NCI-H1930 (cell line): ENCODE data around the gene ERCC6.

ENCODE experiments used
- DNase-seq, 2 experiments: peaks; one replicate each; lab custom pipeline; 2025; lab: John Stamatoyannopoulos, UW

Gene ERCC6

DNA sequence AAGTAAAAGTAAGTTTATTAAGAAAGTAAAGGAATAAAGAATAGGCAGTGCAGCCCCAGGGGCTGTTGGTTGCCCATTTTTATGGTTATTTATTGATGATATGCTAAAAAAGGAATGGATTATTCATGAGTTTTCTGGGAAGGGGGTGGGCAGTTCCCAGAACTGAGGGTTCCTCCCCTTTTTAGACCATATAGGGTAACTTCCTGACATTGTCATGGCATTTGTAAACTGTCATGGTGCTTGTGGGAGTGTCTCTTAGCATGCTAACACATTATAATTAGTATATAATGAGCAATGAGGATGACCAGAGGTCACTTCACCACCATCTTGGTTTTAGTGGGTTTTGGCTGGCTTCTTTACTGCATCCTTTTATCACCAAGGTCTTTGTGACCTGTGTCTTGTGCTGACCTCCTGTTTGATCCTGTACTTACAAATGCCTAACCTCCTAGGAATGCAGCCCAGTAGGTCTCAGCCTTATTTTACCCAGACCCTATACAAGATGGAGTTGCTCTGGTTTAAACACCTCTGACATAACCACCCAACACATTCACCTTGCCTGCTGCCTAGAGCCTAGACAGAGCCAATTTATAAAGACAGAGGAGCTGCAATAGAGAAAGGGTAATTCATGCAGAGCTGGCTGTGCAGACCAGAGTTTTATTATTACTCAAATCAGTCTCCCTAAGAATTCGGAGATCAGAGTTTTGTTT lies 10.9 kb upstream of the ERCC6 start:
- no peak for DNase-seq

- DNase-seq, result no peak
Observed at GRCh38 chr10:49543604-49544003, 4.7 kb upstream of the ERCC6 start.

DNA sequence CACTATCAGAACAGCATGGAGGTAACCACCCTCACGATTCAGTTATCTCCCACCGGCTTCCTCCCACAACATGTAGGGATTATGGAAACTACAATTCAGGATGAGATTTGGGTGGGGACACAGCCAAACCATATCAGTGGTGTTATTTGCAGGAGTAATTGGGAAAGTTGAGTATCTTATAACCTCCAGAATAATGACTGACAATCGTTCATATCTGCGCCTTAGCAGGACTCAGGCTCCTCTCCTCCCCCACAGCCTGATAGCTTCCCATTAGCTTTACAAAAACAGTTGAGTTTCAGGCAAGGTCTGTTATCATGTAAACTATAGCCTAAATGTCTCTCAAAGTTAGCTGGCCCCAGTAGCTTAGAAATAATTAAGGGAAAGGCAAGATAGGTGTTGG lies 3.4 kb upstream of the ERCC6 start:
- no peak for DNase-seq

DNA sequence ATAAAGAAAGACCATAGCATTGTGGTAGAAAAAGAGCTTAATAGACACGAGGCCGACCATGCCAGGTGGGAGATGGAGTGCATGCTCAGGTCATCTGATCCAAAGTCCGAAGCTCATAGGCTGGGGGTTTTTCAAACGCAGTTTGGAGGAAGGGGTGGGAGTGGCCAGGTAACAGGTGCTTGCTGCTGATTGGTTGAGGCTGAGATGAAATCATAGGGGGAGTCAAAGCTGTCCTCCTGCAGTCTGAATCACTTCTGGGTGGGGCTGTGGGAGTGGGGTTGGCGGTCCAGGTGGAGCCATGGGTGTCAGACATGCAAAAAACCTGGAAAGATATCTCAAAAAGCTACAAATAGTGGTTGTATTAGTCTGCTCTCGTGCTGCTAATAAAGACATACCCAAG lies 2.8 kb upstream of the ERCC6 start:
- no peak for DNase-seq

DNA sequence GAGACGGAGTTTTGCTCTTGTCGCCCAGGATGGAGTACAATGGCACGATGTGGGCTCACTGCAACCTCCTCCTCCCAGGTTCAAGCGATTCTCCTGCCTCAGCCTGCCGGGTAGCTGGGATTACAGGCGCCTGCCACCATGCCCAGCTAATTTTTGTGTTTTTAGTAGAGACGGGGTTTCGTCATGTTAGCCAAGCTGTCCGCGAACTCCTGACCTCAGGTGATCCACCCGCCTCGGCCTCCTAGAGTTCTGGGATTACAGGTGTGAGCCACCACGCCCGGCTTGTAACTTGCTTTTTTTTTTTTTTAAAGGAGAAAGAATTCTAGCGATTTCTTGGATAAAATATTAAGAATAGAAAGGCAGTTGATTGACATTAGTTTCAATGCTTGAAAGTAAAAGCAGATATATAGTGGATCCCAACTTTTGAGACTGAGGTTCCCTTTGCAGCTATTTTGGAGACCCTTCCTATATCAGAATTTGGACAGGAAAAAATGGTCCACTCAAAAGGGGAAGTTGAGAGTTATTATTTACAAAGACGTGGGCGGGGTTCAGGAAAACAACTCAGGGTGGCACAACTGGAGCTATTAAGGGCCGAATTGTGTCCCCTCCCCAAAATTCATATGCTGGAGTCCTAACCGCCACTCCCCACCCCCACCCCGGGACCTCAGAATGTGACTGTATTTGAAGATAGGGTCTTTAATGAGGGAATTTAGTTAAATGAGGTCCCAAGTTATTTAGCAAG lies 1.3 kb upstream of the ERCC6 start:
- DNase-seq, result no peak

- no peak for DNase-seq
Observed at GRCh38 chr10:49539320-49539885, 482 bp upstream of the ERCC6 start.

- no peak for DNase-seq
Observed at GRCh38 chr10:49534670-49535381, 4.1 kb downstream of the ERCC6 start.

DNA sequence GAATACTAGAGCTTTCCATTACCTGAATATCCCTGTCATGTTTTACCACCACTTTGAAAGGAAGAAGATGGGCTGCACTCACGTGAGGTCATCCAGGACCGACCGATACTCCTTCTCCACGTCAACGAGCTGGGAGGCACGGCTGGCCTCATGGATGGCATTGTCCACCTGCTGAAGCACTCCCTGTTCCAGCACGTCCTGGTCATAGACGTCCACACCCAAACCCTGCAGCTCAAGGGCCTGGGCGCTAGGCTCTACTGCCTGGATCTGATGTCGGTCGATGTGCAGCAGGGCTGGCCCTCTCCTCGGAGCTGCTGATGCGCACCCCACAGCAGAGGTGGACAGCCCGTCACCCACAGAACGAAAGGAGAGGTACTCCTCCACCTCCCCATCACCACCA lies 6.5 kb downstream of the ERCC6 start:
- DNase-seq, result no peak

- no peak for DNase-seq
Observed at GRCh38 chr10:49528977-49529506, 9.9 kb downstream of the ERCC6 start.

- no peak for DNase-seq
Observed at GRCh38 chr10:49527850-49528249, 11.1 kb downstream of the ERCC6 start.

DNA sequence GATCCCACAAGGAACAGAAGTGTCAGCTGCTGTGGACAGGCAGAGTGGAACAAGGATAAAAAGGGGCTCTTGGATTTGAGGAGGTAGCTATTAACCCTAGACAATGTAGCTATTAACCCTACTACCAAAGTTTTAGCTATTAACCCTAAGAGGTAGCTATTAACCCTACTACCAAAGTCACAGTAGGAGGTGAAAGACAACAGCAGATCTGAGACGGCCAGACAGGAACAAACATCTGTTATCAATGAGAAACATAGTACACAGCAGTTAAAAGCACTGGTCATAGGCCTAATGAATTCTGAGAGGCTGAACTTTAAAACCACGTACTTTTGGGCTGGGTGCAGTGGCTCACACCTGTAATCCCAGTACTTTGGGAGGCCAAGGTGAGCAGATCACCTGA lies 11.9 kb downstream of the ERCC6 start:
- no peak for DNase-seq

DNA sequence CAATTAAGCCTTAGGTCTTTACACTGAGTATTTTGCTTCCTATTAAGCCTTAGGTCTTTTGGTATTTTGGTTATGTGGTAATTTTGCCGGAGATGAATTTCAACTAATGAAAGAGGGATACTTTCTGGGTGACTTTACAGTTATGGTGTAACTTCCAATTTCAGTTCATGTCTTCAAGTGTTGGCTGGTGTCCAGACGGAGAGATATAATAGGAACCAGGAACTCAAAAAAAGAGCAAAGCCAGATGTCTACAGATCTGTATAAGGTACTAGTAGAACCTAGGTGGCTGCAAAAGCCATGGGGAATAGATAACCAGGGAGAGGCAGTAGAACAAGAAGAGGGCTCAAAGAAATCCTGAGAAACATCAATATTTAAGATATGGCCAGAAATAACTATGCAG lies 12.3 kb downstream of the ERCC6 start:
- DNase-seq, result no peak

GRCh38 chr10:49524496-49524895 lies 14.4 kb downstream of the ERCC6 start:
- no peak for DNase-seq

DNA sequence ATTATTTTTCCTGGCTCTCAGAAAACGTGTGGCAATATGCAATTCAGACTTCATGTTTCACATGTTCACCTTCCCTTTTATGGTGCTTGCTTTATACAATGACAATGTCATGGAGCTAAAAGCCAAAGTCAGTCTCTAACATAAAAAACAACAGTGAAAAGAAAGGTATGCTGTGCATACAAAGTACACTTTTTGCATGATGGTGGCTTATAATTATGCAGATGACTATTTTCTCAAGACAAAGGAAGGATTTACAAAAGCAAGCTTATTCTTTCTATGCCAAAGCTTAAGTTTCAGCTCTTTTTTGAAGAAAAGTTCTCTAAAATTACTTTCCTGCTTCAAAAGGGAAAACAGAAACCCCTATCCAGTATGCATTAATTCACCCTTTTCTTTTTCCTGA lies 15.6 kb downstream of the ERCC6 start:
- no peak for DNase-seq

GRCh38 chr10:49521062-49521461 lies 17.9 kb downstream of the ERCC6 start:
- DNase-seq, result no peak

DNA sequence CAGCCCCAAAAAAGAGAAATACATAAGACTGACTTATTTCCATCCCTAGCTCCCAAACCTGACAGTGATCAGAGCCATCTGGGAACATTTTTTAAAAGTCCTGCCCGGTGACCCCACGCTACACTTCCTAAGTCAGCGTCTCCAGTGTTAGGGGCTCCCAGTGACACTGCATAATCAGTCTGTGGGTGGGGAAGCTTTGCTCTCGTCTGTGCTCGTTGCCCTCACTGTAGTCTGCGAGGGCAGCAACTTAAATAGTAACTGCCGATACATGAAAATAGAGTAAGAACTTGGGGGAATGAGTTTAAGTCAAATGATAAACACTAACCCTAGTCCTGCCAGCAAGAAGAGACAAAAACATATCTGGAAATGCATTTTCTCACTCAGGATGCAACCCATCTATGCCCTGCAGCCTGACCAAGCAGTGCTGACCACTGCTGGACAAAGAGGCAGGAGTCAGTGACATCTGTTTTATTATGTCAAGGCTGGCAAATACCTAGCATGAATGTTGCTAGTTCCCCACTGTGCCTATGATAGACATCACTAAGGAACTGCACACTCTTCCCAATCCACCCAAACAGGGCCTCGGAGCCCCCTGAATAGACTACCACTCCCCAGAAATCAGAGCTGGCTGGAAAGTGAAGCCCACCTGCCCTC lies 18.7 kb downstream of the ERCC6 start:
- DNase-seq, result no peak

DNA sequence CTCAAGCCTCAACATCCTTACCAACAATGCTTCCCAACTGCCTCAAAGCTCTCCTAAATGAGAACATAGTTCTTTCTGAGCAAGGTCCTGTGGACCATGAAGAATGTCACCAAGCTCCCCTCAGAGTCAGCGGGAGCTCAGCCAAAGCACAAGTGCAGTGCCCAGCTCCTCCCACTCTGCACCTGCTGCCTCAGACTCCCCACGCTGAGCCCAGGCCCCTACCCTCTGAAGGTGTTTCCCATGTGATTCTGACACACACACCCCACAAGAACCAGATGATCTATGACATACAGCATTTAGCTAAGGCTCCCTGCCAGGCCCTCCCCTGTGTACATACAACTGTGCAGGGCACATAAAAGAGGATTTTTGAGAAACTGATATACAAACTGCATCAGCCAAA lies 19.2 kb downstream of the ERCC6 start:
- DNase-seq, result no peak

GRCh38 chr10:49518982-49519578 lies 19.8 kb downstream of the ERCC6 start:
- no peak for DNase-seq

- no peak for DNase-seq
Observed at GRCh38 chr10:49518566-49518965, 20.4 kb downstream of the ERCC6 start.

DNA sequence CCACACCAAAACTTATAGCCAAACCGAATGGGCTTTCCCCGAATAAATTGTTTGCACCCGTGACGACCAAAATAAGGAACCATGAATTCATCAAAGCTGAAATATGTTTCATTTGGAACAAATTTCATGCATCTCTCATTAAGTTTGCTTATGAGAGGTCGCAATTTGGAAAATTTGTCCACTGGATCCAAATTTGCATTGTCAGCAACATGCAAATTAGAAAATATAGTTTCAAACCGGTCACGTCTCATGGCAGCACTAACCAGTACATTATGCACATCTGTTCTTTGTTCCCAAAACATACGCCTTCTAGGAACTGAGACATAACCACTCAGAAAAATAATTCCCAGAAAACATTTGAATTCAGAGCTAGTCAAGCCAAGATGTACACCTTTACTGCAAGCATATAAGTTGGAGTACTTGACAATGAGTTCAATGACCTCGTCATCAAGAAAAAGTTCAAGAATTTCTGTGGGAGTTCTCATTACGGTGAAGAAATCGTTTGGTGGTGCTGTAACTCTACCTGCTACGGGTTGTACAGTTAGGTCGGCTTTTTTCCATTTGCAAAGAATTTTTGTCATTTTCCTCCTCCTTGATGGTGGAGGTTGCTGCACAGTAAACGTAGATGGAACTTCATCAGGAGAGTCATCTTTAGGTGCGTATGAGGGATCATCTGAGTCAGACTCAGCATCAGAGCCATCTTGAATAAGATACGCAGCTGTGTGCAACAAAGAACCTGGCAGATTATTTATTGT lies 22.5 kb downstream of the ERCC6 start:
- DNase-seq, result no peak
